Measurements from ENCODE around the gene DNMT3B. TPM values are rescaled to one million over a fixed set of nuclear protein-coding genes. Genes with fewer than 3 reads are reported as not detected.

The DNMT3B gene
- total RNA-seq, 2 experiments from 2014 or later = 0.28 to 0.33 TPM

DNA sequence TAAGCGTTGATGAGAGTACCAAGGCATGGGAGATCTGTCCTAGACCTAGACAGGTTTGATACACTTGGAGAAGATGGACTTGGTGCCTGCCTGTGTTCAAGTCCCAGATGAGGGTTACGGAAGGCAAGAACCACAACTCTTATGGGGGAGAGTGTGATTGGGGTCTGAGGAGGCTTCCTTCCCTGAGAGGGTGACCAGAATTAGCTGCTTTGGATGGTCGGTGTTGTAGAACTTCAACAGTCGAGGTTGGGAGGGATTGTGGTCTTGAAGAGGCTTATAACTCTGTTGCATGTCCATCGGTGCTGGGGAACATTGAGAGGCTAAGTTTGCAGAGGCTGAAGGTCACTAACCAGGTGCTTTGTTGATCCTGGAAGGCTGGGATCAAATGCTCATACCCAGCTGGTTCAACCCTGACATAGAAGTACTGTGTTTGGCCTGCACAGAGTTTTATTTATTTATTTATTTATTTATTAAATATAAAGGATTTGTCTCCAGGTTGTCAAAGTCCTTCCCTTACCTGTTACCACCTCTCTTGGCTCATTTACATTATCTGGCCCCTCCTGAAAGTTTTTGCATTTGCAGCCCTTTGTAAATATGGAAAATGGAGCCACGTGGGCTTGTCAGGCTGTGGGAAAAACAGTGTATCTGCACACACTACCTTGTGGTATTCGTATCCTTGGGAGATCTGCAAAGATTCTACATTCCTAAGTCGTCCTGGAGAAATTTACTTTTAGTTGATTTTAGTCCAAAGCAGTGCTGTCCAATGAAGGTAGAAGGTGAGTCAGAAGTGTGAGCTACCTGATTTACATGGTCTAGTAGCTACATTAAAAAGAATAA, 80.7 kb downstream of the DNMT3B start:
- Mint-ChIP-seq H3K4me3 (no peak overlapping the region), H3K27ac (no peak overlapping the region), H3K9me3 (no peaks in the 10 kb centered on the region), H3K27me3 (no peaks in the 10 kb centered on the region), H3K4me1 (ENCODE audit: low read depth) (peaks cover 76% of the 10 kb centered on the region), H3K36me3 (ENCODE audit: low read depth) (peaks cover 98% of the 10 kb centered on the region)
- DNase-seq = no peak
- Histone ChIP-seq H3K27ac (ENCODE audit: low read depth in 1 of 2, low read length in 2 of 2) (no peak overlapping the region), H3K36me3 (ENCODE audit: insufficient read depth, low read length) (peaks cover 85% of the 10 kb centered on the region), H3K4me3 (ENCODE audit: low read length) (no peak overlapping the region), H3K9me3 (ENCODE audit: control insufficient read depth in 1 of 2, insufficient read depth in 1 of 2, low read length in 2 of 2) (no peaks in the 10 kb centered on the region), H3K27me3 (ENCODE audit: control insufficient read depth in 1 of 2, insufficient read depth in 2 of 2, low read length in 2 of 2) (no peaks in the 10 kb centered on the region), H3K4me1 (ENCODE audit: insufficient read depth, low read length) (peaks cover 19% of the 10 kb centered on the region)
- ChIA-PET CTCF (no interaction called here), POLR2A (no interaction called here)
- TF ChIP-seq, protein P1, sequence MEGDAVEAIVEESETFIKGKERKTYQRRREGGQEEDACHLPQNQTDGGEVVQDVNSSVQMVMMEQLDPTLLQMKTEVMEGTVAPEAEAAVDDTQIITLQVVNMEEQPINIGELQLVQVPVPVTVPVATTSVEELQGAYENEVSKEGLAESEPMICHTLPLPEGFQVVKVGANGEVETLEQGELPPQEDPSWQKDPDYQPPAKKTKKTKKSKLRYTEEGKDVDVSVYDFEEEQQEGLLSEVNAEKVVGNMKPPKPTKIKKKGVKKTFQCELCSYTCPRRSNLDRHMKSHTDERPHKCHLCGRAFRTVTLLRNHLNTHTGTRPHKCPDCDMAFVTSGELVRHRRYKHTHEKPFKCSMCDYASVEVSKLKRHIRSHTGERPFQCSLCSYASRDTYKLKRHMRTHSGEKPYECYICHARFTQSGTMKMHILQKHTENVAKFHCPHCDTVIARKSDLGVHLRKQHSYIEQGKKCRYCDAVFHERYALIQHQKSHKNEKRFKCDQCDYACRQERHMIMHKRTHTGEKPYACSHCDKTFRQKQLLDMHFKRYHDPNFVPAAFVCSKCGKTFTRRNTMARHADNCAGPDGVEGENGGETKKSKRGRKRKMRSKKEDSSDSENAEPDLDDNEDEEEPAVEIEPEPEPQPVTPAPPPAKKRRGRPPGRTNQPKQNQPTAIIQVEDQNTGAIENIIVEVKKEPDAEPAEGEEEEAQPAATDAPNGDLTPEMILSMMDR (IDR thresholded peaks at IDR 0.05) = no peak
- no peak for ATAC-seq (ENCODE audit: poor library complexity)
- intact Hi-C loops (cut with DNase I, micrococcal nuclease) = no loop called here

DNA sequence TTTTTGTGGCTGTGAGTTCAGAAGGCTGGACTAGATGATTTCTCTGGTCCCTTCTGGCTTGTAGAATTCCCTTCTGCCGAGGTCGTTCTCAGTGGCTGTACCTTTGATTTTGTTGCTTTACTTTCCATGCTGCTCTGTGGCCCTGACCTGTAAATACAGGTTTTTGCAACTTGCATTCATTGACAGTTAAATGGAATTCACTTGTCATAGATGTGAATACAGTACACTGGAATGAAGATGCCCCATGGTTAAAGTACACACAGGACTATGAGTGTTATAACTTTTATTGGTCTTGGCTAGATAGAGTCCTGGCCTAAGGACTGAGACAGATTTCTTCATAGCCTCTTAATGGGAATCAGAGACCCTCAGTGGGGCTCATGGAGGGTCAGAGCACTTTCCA, 83.6 kb downstream of the DNMT3B start:
- no peak overlapping the region for H3K27ac Mint-ChIP-seq
- DNase-seq (no peak), ATAC-seq (ENCODE audit: poor library complexity) (no peak)
- H3K27ac ChIP-seq (ENCODE audit: low read depth in 1 of 2, low read length in 2 of 2) = no peak overlapping the region
- ChIA-PET POLR2A (no interaction called here), CTCF (interaction anchor here (2.2 kb wide), 1 partner anchor 55 kb away, joined by 8 read pairs; no protein-coding TSS in a partner anchor)
- no peaks in the 10 kb centered on the region for H3K27me3 ChIP-seq (ENCODE audit: control insufficient read depth in 1 of 2, insufficient read depth in 2 of 2, low read length in 2 of 2)
- TF ChIP-seq, protein P1 (IDR thresholded peaks at IDR 0.05) = no peak
- no peak overlapping the region for H3K4me3 ChIP-seq (ENCODE audit: low read length)
- peaks cover 66% of the 10 kb centered on the region for H3K4me1 Mint-ChIP-seq (ENCODE audit: low read depth)
- H3K36me3 ChIP-seq (ENCODE audit: insufficient read depth, low read length) = peaks cover 80% of the 10 kb centered on the region
- peaks cover 13% of the 10 kb centered on the region for H3K4me1 ChIP-seq (ENCODE audit: insufficient read depth, low read length)
- intact Hi-C loops (cut with DNase I, micrococcal nuclease) = loop anchor here in 1 of 2 experiments (2.0 kb wide), 1 partner anchor 13 kb away; no protein-coding TSS in a partner anchor
- no peaks in the 10 kb centered on the region for H3K27me3 Mint-ChIP-seq
- H3K4me3 Mint-ChIP-seq = no peak overlapping the region
- no peaks in the 10 kb centered on the region for H3K9me3 ChIP-seq (ENCODE audit: control insufficient read depth in 1 of 2, insufficient read depth in 1 of 2, low read length in 2 of 2)
- peaks cover 99% of the 10 kb centered on the region for H3K36me3 Mint-ChIP-seq (ENCODE audit: low read depth)
- H3K9me3 Mint-ChIP-seq = no peaks in the 10 kb centered on the region

DNA sequence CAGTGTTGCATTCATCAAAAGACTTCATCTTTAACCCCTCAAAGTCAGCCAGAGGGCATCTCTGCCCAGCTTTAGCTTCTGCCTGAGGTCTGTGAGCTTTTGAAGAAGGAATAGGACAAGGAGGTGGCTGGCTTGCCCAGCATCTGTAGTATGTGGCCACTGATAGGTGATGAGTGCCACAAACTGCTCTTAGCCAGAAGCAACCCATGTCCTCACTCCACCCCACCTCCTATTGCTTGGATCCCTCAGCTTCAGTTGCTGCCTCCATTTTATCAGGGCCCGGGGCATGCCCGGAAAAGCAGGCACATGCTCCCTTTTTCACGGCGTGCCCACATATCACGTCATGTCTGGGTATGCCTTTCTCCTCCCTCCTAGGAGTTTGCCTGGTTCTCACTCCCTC, 84.7 kb downstream of the DNMT3B start:
- DNase-seq (no peak), ATAC-seq (ENCODE audit: poor library complexity) (no peak)
- Mint-ChIP-seq H3K9me3 (no peaks in the 10 kb centered on the region), H3K36me3 (ENCODE audit: low read depth) (peaks cover 99% of the 10 kb centered on the region), H3K27me3 (no peaks in the 10 kb centered on the region), H3K4me1 (ENCODE audit: low read depth) (peaks cover 55% of the 10 kb centered on the region), H3K4me3 (no peak overlapping the region), H3K27ac (peak overlapping the region; percentile 23)
- ChIA-PET CTCF (no interaction called here), POLR2A (no interaction called here)
- no peak overlapping the region for H3K27ac ChIP-seq (ENCODE audit: low read depth in 1 of 2, low read length in 2 of 2)
- no peaks in the 10 kb centered on the region for H3K27me3 ChIP-seq (ENCODE audit: control insufficient read depth in 1 of 2, insufficient read depth in 2 of 2, low read length in 2 of 2)
- H3K9me3 ChIP-seq (ENCODE audit: control insufficient read depth in 1 of 2, insufficient read depth in 1 of 2, low read length in 2 of 2) = no peaks in the 10 kb centered on the region
- H3K4me1 ChIP-seq (ENCODE audit: insufficient read depth, low read length) = peaks cover 8% of the 10 kb centered on the region
- peaks cover 81% of the 10 kb centered on the region for H3K36me3 ChIP-seq (ENCODE audit: insufficient read depth, low read length)
- TF ChIP-seq, protein P1 (IDR thresholded peaks at IDR 0.05) = no peak
- intact Hi-C loops (cut with DNase I, micrococcal nuclease) = loop anchor here in 1 of 2 experiments (2.0 kb wide), 1 partner anchor 14 kb away; no protein-coding TSS in a partner anchor
- no peak overlapping the region for H3K4me3 ChIP-seq (ENCODE audit: low read length)
